ENCODE measurements around the gene PCMTD2. TPM values are rescaled to one million over a fixed set of nuclear protein-coding genes. Genes with fewer than 3 reads are reported as not detected.
"Not testable (repeated sequence)": the region's sequence is repeated elsewhere in the genome, so short reads cannot be mapped to it uniquely, and the experiment has no call there.

The PCMTD2 gene
- total RNA-seq, 4 donors from 2014 or later: 51.3 to 96.9 (median 75.4) TPM

GRCh38 chr20:64279826-64280459, 24.4 kb downstream of the PCMTD2 start:
- H3K4me3 ChIP-seq: no peak overlapping the region
- intact Hi-C loops (cut with DNase I; ENCODE audit: low total_unique reads): no loop called here
- no peak for DNase-seq

GRCh38 chr20:64280460-64280843, 24.9 kb downstream of the PCMTD2 start:
- Histone ChIP-seq H3K27me3 (no peaks in the 10 kb centered on the region), H3K27ac (no peak overlapping the region), H3K9me3 (no peaks in the 10 kb centered on the region), H3K36me3 (no peaks in the 10 kb centered on the region), H3K4me1 (no peaks in the 10 kb centered on the region), H3K4me3 (no peak overlapping the region)
- in situ Hi-C loops (cut with MboI; ENCODE audit: low sequenced_read_pairs in 4 of 4) (no loop called here), intact Hi-C loops (cut with DNase I; ENCODE audit: low total_unique reads) (no loop called here)
- no peak for ATAC-seq
- no peak for DNase-seq
- no peak for TF ChIP-seq POLR2A (IDR thresholded peaks at IDR 0.05)
- TF ChIP-seq CTCF (IDR thresholded peaks at IDR 0.05 in 4 of 5, conservative IDR thresholded peaks at IDR 0.05 in 1 of 5): no peak

More at GRCh38 chr20:64279826-64280459, 24.4 kb downstream of the PCMTD2 start:
- TF ChIP-seq CTCF (IDR thresholded peaks at IDR 0.05 in 4 of 5, conservative IDR thresholded peaks at IDR 0.05 in 1 of 5): no peak
- TF ChIP-seq POLR2A (IDR thresholded peaks at IDR 0.05): no peak
- ATAC-seq: no peak
- in situ Hi-C loops (cut with MboI; ENCODE audit: low sequenced_read_pairs in 4 of 4): no loop called here
- Histone ChIP-seq H3K27ac (no peak overlapping the region), H3K9me3 (no peaks in the 10 kb centered on the region), H3K36me3 (no peaks in the 10 kb centered on the region), H3K4me1 (no peaks in the 10 kb centered on the region), H3K27me3 (no peaks in the 10 kb centered on the region)

GRCh38 chr20:64283646-64284045, 28.1 kb downstream of the PCMTD2 start:
- H3K27ac ChIP-seq: no peak overlapping the region
- no peak overlapping the region for H3K4me3 ChIP-seq
- no peak for DNase-seq
- in situ Hi-C loops (cut with MboI; ENCODE audit: low sequenced_read_pairs in 4 of 4) (no loop called here), intact Hi-C loops (cut with DNase I; ENCODE audit: low total_unique reads) (no loop called here)
- H3K4me1 ChIP-seq: no peaks in the 10 kb centered on the region
- no peak for ATAC-seq
- H3K9me3 ChIP-seq: no peaks in the 10 kb centered on the region
- TF ChIP-seq CTCF (IDR thresholded peaks at IDR 0.05 in 4 of 5, conservative IDR thresholded peaks at IDR 0.05 in 1 of 5): no peak
- no peak for TF ChIP-seq POLR2A (IDR thresholded peaks at IDR 0.05)
- no peaks in the 10 kb centered on the region for H3K27me3 ChIP-seq
- H3K36me3 ChIP-seq: no peaks in the 10 kb centered on the region

- H3K27ac ChIP-seq; H3K9me3 ChIP-seq; H3K4me1 ChIP-seq; H3K36me3 ChIP-seq; H3K4me3 ChIP-seq; in situ Hi-C loops (cut with MboI; ENCODE audit: low sequenced_read_pairs in 4 of 4); intact Hi-C loops (cut with DNase I; ENCODE audit: low total_unique reads); H3K27me3 ChIP-seq: not testable (repeated sequence)
- peak; percentile 4 to 96 (median 74) for TF ChIP-seq CTCF (IDR thresholded peaks at IDR 0.05 in 4 of 5, conservative IDR thresholded peaks at IDR 0.05 in 1 of 5)
- ATAC-seq: peak in 1 of 2 donors; percentile 36
- DNase-seq: peak in 1 of 2 donors; percentile 69
Measured at GRCh38 chr20:64285579-64286446, 30.3 kb downstream of the PCMTD2 start.

- intact Hi-C loops (cut with DNase I; ENCODE audit: low total_unique reads); H3K4me1 ChIP-seq; in situ Hi-C loops (cut with MboI; ENCODE audit: low sequenced_read_pairs in 4 of 4); H3K36me3 ChIP-seq; H3K9me3 ChIP-seq; H3K4me3 ChIP-seq; H3K27ac ChIP-seq; DNase-seq; H3K27me3 ChIP-seq: not testable (repeated sequence)
- ATAC-seq: peak in 1 of 2 donors; percentile 11
Measured at GRCh38 chr20:64286447-64287263, 31.1 kb downstream of the PCMTD2 start.

- intact Hi-C loops (cut with DNase I; ENCODE audit: low total_unique reads); ATAC-seq; H3K4me1 ChIP-seq; H3K36me3 ChIP-seq; in situ Hi-C loops (cut with MboI; ENCODE audit: low sequenced_read_pairs in 4 of 4); H3K9me3 ChIP-seq; H3K27me3 ChIP-seq; H3K27ac ChIP-seq; H3K4me3 ChIP-seq; DNase-seq: not testable (repeated sequence)
Measured at GRCh38 chr20:64287264-64287590, 31.7 kb downstream of the PCMTD2 start.

GRCh38 chr20:64292167-64292566, 36.6 kb downstream of the PCMTD2 start:
- in situ Hi-C loops (cut with MboI; ENCODE audit: low sequenced_read_pairs in 4 of 4); H3K9me3 ChIP-seq; H3K4me1 ChIP-seq; H3K36me3 ChIP-seq; H3K27me3 ChIP-seq; H3K27ac ChIP-seq; H3K4me3 ChIP-seq; intact Hi-C loops (cut with DNase I; ENCODE audit: low total_unique reads); DNase-seq; ATAC-seq: not testable (repeated sequence)
